Progenitor cell of endocrine pancreas (in vitro differentiated cells): ENCODE results near the gene GNAL. TPM values are rescaled to one million over a fixed set of nuclear protein-coding genes. Genes with fewer than 3 reads are reported as not detected.

Experiments
- DNase-seq: peaks from one replicate; pipeline ENCODE4 v3.0.0; 2021; ENCODE audit warnings: low spot score; ENCODE audit not compliant: unreplicated experiment
- H3K27ac Mint-ChIP-seq: 2 replicates; pipeline ENCODE4 v1.8.0; 2021; ENCODE audit warnings: mild to moderate bottlenecking, moderate library complexity, mixed read lengths
- H3K27me3 Mint-ChIP-seq: 2 replicates; pipeline ENCODE4 v1.8.0; 2021; ENCODE audit warnings: mixed read lengths
- H3K36me3 Mint-ChIP-seq: 2 replicates; pipeline ENCODE4 v1.8.0; 2022; ENCODE audit warnings: mixed read lengths; ENCODE audit not compliant: insufficient read depth
- H3K4me1 Mint-ChIP-seq: 2 replicates; pipeline ENCODE4 v1.8.0; 2021; ENCODE audit warnings: low read depth, mixed read lengths
- H3K4me3 Mint-ChIP-seq: 2 replicates; pipeline ENCODE4 v1.8.0; 2021; ENCODE audit warnings: low read depth, mild to moderate bottlenecking, moderate library complexity, mixed read lengths
- H3K9me3 Mint-ChIP-seq: 2 replicates; pipeline ENCODE4 v1.8.0; 2021; ENCODE audit warnings: low read depth, mixed read lengths
- total RNA-seq: library from RNA; stranded (reverse); gene quantifications from 2 replicates; pipeline ENCODE4 v1.2.1, GENCODE V29; 2021
- TF ChIP-seq, protein P1 (sequence below): fragments of 200-600 bp; sonication (generic); IDR thresholded peaks from one replicate; pipeline ENCODE4 v1.5.0; 2021; ENCODE audit warnings: antibody characterized with exemption, mild to moderate bottlenecking; ENCODE audit not compliant: unreplicated experiment

GNAL gene
- total RNA-seq, 1 donor from 2014 or later, result 10.0 TPM

DNA sequence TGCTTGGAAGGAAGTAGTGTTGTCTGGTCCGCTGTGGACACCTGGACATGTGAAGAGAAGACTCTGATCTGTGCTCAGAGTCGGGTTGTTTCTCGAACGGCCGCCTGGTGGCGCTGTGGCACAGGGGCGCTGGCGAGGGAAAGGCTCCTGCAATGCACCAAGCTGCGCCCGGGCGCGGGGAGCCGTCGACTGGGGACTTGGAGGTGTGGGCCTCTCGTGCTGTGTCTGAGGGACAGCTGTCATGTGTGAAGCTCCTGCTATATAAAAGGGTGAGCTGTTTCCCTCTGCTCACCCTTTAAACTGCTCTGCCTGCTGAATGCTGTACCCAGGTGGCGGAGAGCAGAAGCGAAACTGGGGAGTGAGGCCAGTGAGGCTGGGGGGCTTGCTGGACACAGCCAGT is 44.0 kb downstream of the GNAL start:
- no peaks in the 10 kb centered on the region for H3K36me3 Mint-ChIP-seq
- DNase-seq, result peak; percentile 79
- H3K4me1 Mint-ChIP-seq, result no peaks in the 10 kb centered on the region
- H3K27me3 Mint-ChIP-seq, result peaks cover 40% of the 10 kb centered on the region
- TF ChIP-seq, protein P1, sequence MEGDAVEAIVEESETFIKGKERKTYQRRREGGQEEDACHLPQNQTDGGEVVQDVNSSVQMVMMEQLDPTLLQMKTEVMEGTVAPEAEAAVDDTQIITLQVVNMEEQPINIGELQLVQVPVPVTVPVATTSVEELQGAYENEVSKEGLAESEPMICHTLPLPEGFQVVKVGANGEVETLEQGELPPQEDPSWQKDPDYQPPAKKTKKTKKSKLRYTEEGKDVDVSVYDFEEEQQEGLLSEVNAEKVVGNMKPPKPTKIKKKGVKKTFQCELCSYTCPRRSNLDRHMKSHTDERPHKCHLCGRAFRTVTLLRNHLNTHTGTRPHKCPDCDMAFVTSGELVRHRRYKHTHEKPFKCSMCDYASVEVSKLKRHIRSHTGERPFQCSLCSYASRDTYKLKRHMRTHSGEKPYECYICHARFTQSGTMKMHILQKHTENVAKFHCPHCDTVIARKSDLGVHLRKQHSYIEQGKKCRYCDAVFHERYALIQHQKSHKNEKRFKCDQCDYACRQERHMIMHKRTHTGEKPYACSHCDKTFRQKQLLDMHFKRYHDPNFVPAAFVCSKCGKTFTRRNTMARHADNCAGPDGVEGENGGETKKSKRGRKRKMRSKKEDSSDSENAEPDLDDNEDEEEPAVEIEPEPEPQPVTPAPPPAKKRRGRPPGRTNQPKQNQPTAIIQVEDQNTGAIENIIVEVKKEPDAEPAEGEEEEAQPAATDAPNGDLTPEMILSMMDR, result peak; percentile 98
- H3K9me3 Mint-ChIP-seq, result no peaks in the 10 kb centered on the region
- no peak overlapping the region for H3K4me3 Mint-ChIP-seq
- H3K27ac Mint-ChIP-seq, result no peak overlapping the region

GRCh38 chr18:11736656-11737055 is 47.6 kb downstream of the GNAL start:
- no peaks in the 10 kb centered on the region for H3K4me1 Mint-ChIP-seq
- H3K36me3 Mint-ChIP-seq, result no peaks in the 10 kb centered on the region
- H3K9me3 Mint-ChIP-seq, result no peaks in the 10 kb centered on the region
- DNase-seq, result no peak
- peaks cover 28% of the 10 kb centered on the region for H3K27me3 Mint-ChIP-seq
- no peak overlapping the region for H3K27ac Mint-ChIP-seq
- no peak overlapping the region for H3K4me3 Mint-ChIP-seq
- TF ChIP-seq, protein P1, result no peak

- TF ChIP-seq, protein P1, result no peak
- no peaks in the 10 kb centered on the region for H3K36me3 Mint-ChIP-seq
- H3K27ac Mint-ChIP-seq, result no peak overlapping the region
- H3K4me1 Mint-ChIP-seq, result no peaks in the 10 kb centered on the region
- H3K9me3 Mint-ChIP-seq, result no peaks in the 10 kb centered on the region
- DNase-seq, result no peak
- peaks cover 19% of the 10 kb centered on the region for H3K27me3 Mint-ChIP-seq
- H3K4me3 Mint-ChIP-seq, result no peak overlapping the region
These were observed 50.8 kb downstream of the GNAL start for GRCh38 chr18:11739893-11740292.

- DNase-seq, result no peak
- Mint-ChIP-seq H3K9me3 (no peaks in the 10 kb centered on the region), H3K27ac (no peak overlapping the region), H3K4me1 (no peaks in the 10 kb centered on the region), H3K27me3 (peaks cover 19% of the 10 kb centered on the region), H3K4me3 (no peak overlapping the region), H3K36me3 (no peaks in the 10 kb centered on the region)
- TF ChIP-seq, protein P1, result no peak
These were observed 51.4 kb downstream of the GNAL start for GRCh38 chr18:11740461-11740860.

- DNase-seq, result no peak
- no peak overlapping the region for H3K27ac Mint-ChIP-seq
- no peaks in the 10 kb centered on the region for H3K4me1 Mint-ChIP-seq
- no peaks in the 10 kb centered on the region for H3K36me3 Mint-ChIP-seq
- H3K4me3 Mint-ChIP-seq, result no peak overlapping the region
- no peaks in the 10 kb centered on the region for H3K9me3 Mint-ChIP-seq
- TF ChIP-seq, protein P1, result peak; percentile 67
- peaks cover 27% of the 10 kb centered on the region for H3K27me3 Mint-ChIP-seq
These were observed 52.6 kb downstream of the GNAL start for GRCh38 chr18:11741505-11742145.
